Parathyroid adenoma (tissue), 2 donors: ENCODE results near the gene ANXA4.

Experiments
- H2AFZ ChIP-seq: fragments of 300-600 bp; sonication (generic); one replicate; pipeline ENCODE4 v1.7.0; 2017; ENCODE audit warnings: antibody characterized with exemption, mild to moderate bottlenecking
- H3K27ac ChIP-seq: fragments of 300-600 bp; sonication (generic); one replicate; pipeline ENCODE4 v1.7.0; 2017
- H3K27me3 ChIP-seq: fragments of 300-600 bp; sonication (generic); one replicate; pipeline ENCODE4 v1.7.0; 2017; ENCODE audit warnings: low read length; ENCODE audit not compliant: control insufficient read depth, insufficient read depth
- H3K36me3 ChIP-seq: fragments of 300-600 bp; sonication (generic); one replicate; pipeline ENCODE4 v1.7.0; 2017; ENCODE audit warnings: low read length; ENCODE audit not compliant: control insufficient read depth, insufficient read depth
- H3K4me1 ChIP-seq: fragments of 300-600 bp; sonication (generic); one replicate; pipeline ENCODE4 v1.7.0; 2017; ENCODE audit warnings: control low read depth
- H3K4me2 ChIP-seq: fragments of 300-600 bp; sonication (generic); one replicate; pipeline ENCODE4 v1.7.0; 2017; ENCODE audit warnings: low read length
- H3K4me3 ChIP-seq: fragments of 300-600 bp; sonication (generic); one replicate; pipeline ENCODE4 v1.7.0; 2017; ENCODE audit warnings: low read depth, low read length
- H3K79me2 ChIP-seq: fragments of 300-600 bp; sonication (generic); one replicate; pipeline ENCODE4 v1.7.0; 2017; ENCODE audit warnings: control low read depth
- H3K9ac ChIP-seq: fragments of 300-600 bp; sonication (generic); one replicate; pipeline ENCODE4 v1.7.0; 2017; ENCODE audit warnings: mild to moderate bottlenecking
- H3K9me3 ChIP-seq: fragments of 300-600 bp; sonication (generic); one replicate; pipeline ENCODE4 v1.7.0; 2017; ENCODE audit warnings: low read length; ENCODE audit not compliant: control insufficient read depth
- CTCF ChIP-seq: fragments of 300-600 bp; sonication (generic); IDR thresholded peaks from one replicate; pipeline ENCODE4 v1.7.0; 2017; ENCODE audit warnings: antibody characterized with exemption, mild to moderate bottlenecking
- donor health status: primary hyperparathyroidism.

ANXA4 gene

DNA sequence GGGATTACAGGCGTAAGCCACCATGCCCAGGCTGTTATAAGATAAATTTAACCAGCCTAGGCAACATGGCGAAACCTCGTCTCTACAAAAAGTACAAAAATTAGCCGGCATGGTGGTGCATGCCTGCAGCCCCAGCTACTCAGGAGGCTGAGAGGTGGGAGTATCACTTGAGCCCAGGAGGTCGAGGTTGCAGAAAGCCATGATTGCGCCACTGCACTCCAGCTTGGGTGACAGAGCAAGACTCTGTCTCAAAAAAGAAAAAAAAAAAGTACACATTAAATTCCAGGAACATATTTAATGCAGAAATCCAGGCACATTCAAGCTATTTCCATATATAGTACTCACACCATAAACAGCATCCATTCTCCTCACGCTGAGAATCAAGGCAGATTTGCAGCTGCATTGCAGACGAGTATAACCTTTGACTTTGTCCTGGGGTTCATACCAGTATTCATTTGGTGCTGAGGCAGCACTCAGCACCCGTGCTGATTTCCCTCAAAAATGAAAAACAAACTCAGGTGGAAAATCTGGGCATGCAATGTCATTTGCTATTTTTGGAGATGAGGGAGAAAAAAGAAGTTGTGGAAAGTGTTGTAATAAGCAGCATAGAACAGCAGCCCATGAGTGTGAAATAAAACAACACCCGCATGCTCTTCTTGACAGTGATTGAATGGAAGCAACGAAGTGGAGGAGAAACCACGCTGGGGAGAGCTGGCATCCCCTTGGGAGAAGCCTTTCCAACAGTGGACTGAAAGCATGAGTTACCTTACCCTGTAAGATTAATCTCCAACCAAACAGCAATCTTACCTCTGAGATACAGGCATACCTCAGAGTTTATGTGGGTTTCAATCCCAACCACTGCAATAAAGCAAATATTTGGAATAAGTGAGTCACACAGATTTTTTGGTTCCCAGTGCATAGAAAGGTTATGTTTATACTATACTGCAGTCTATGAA is 46.8 kb upstream of the ANXA4 start:
- H3K36me3 ChIP-seq: no peaks in the 10 kb centered on the region
- H3K4me3 ChIP-seq: peak overlapping the region; percentile 32
- TF ChIP-seq CTCF: no peak
- H3K4me1 ChIP-seq: peaks cover 52% of the 10 kb centered on the region
- peak overlapping the region; percentile 52 for H3K4me2 ChIP-seq
- no peaks in the 10 kb centered on the region for H3K27me3 ChIP-seq
- H3K9me3 ChIP-seq: no peaks in the 10 kb centered on the region
- H3K9ac ChIP-seq: peak overlapping the region; percentile 20
- peak overlapping the region; percentile 94 for H3K27ac ChIP-seq
- peak overlapping the region; percentile 18 for H2AFZ ChIP-seq
- H3K79me2 ChIP-seq: no peaks in the 10 kb centered on the region

DNA sequence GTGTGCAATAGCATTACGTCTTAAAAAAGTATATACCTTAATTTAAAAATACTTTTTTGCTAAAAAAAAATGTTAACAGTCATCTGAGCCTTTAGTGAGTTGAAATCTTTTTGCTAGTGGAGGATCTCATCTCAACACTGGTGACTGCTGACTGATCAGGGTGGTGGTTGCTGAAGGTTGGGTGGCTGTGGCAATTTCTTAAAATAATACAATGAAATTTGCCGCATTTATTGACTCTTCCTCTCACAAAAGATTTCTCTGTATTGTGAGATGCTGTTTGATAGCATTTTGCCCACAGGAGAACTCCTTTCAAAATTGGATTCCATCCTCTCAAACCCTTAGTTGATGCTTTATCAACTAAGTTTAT is 46.1 kb upstream of the ANXA4 start:
- Histone ChIP-seq H3K4me1 (peaks cover 52% of the 10 kb centered on the region), H3K4me3 (peak overlapping the region; percentile 32), H3K36me3 (no peaks in the 10 kb centered on the region), H3K27ac (peak overlapping the region; percentile 94), H3K9me3 (no peaks in the 10 kb centered on the region), H3K79me2 (no peaks in the 10 kb centered on the region), H2AFZ (no peak overlapping the region), H3K9ac (peak overlapping the region; percentile 20), H3K4me2 (peak overlapping the region; percentile 52), H3K27me3 (no peaks in the 10 kb centered on the region)
- no peak for TF ChIP-seq CTCF

- H3K4me1 ChIP-seq: peaks cover 29% of the 10 kb centered on the region
- no peaks in the 10 kb centered on the region for H3K36me3 ChIP-seq
- no peak overlapping the region for H3K4me3 ChIP-seq
- no peak overlapping the region for H3K27ac ChIP-seq
- H3K9me3 ChIP-seq: no peaks in the 10 kb centered on the region
- H2AFZ ChIP-seq: no peak overlapping the region
- TF ChIP-seq CTCF: no peak
- H3K79me2 ChIP-seq: no peaks in the 10 kb centered on the region
- H3K4me2 ChIP-seq: no peak overlapping the region
- H3K27me3 ChIP-seq: no peaks in the 10 kb centered on the region
- no peak overlapping the region for H3K9ac ChIP-seq
Observed at GRCh38 chr2:69700381-69700780, 41.6 kb upstream of the ANXA4 start.

GRCh38 chr2:69701100-69701945 is 40.6 kb upstream of the ANXA4 start:
- Histone ChIP-seq H3K27ac (no peak overlapping the region), H3K36me3 (no peaks in the 10 kb centered on the region), H3K9me3 (no peaks in the 10 kb centered on the region), H3K27me3 (no peaks in the 10 kb centered on the region), H3K4me3 (no peak overlapping the region), H3K4me1 (peaks cover 24% of the 10 kb centered on the region), H3K9ac (no peak overlapping the region), H3K4me2 (no peak overlapping the region), H3K79me2 (no peaks in the 10 kb centered on the region), H2AFZ (no peak overlapping the region)
- TF ChIP-seq CTCF: no peak
